ENCODE measurements around the gene SLC45A1. TPM values are rescaled to one million over a fixed set of nuclear protein-coding genes. Genes with fewer than 3 reads are reported as not detected.

The SLC45A1 gene
- total RNA-seq, 1 donor from 2014 or later, result 2.7 TPM

DNA sequence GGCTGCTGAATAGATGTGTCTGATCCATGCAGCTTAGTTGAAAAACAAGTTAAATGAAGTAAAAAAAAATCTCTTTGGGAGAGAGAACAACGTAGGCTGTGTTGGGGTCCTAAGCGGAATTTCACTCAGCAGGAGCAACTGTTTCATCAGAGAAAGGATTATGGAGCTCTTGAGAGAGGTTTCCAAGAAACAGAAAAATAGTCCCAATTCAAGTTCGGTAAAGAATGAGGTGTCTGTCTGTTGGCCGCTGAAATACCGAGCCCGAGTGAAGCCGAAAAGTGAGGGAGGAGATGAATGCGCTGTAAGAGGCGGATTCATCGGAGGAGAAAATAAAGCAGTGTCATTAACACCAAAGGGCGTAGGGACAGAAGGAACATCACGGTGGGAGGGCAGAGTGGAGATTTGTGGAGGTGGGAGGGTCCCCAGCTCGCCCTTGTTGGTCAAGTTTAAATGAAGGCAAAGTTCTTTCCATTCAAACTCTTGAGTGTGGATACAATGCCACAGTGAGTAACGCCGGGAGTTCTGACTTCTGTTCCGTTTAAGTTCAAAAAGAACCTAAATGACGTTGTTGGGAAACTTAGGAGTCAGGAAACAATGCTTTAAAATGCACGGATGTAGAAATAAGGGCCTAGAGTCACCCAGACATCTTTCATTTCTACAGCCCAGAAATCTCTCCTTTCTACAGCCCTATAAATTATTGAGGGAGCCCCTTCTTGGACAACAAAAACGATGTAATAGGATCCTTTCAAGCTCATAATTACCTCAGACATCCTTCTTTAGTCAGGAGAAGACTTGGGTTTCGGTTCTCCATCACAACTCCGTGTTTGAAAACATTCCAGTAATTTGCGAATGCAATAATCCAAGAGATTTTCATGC is 15.6 kb upstream of the SLC45A1 start:
- peak overlapping the region; percentile 35 for H3K4me3 Mint-ChIP-seq
- H3K9me3 Mint-ChIP-seq, result no peaks in the 10 kb centered on the region
- H3K27ac Mint-ChIP-seq, result peak overlapping the region; percentile 11
- H3K4me1 Mint-ChIP-seq (ENCODE audit: unreplicated experiment), result peaks cover 22% of the 10 kb centered on the region
- H3K27me3 Mint-ChIP-seq, result no peaks in the 10 kb centered on the region
- no peak for DNase-seq (ENCODE audit: extremely low spot score, unreplicated experiment)
- TF ChIP-seq, protein P1, sequence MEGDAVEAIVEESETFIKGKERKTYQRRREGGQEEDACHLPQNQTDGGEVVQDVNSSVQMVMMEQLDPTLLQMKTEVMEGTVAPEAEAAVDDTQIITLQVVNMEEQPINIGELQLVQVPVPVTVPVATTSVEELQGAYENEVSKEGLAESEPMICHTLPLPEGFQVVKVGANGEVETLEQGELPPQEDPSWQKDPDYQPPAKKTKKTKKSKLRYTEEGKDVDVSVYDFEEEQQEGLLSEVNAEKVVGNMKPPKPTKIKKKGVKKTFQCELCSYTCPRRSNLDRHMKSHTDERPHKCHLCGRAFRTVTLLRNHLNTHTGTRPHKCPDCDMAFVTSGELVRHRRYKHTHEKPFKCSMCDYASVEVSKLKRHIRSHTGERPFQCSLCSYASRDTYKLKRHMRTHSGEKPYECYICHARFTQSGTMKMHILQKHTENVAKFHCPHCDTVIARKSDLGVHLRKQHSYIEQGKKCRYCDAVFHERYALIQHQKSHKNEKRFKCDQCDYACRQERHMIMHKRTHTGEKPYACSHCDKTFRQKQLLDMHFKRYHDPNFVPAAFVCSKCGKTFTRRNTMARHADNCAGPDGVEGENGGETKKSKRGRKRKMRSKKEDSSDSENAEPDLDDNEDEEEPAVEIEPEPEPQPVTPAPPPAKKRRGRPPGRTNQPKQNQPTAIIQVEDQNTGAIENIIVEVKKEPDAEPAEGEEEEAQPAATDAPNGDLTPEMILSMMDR (conservative IDR thresholded peaks at IDR 0.05), result no peak
- no peaks in the 10 kb centered on the region for H3K36me3 Mint-ChIP-seq

DNA sequence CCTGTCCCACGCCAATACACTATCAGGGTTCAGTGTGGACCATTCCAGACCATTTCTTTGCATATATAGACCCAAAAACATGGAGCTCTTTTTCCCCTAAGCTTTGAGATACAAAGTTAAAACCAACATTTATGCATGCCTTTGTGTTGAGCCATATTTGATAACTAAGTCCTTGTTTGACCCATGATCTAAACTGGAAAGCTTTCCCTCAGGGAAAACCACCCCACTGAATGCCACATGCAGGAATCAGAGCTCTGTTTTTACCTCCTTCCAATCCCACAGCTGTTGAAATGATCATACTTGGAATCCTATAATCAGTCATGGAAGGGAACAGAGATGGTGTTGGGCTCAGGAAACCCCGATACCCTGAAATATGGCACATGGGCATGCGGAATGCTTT is 14.8 kb upstream of the SLC45A1 start:
- TF ChIP-seq, protein P1 (conservative IDR thresholded peaks at IDR 0.05), result no peak
- no peaks in the 10 kb centered on the region for H3K36me3 Mint-ChIP-seq
- H3K9me3 Mint-ChIP-seq, result no peaks in the 10 kb centered on the region
- no peaks in the 10 kb centered on the region for H3K27me3 Mint-ChIP-seq
- peaks cover 21% of the 10 kb centered on the region for H3K4me1 Mint-ChIP-seq (ENCODE audit: unreplicated experiment)
- H3K27ac Mint-ChIP-seq, result no peak overlapping the region
- DNase-seq (ENCODE audit: extremely low spot score, unreplicated experiment), result no peak
- H3K4me3 Mint-ChIP-seq, result no peak overlapping the region

DNA sequence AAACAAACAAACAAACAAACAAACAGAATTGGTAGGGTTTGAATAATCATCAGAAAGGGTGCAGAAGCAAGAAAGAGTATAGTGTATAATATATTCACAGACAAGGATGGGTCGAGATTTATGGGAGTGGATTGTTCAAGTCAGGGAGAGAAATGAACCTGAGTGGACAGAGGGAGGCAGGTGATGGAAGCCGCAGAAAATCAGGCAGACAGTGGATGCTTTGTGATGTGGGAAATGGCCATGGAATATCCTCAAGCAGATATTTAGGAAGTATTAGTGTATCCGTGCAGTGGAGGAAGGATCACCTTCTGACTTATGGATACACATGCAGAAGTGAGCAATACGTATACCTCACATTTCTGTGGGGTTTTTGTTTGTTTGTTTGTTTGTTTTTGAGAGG is 14.0 kb upstream of the SLC45A1 start:
- no peaks in the 10 kb centered on the region for H3K36me3 Mint-ChIP-seq
- no peak for DNase-seq (ENCODE audit: extremely low spot score, unreplicated experiment)
- no peaks in the 10 kb centered on the region for H3K9me3 Mint-ChIP-seq
- peaks cover 21% of the 10 kb centered on the region for H3K4me1 Mint-ChIP-seq (ENCODE audit: unreplicated experiment)
- H3K4me3 Mint-ChIP-seq, result no peak overlapping the region
- TF ChIP-seq, protein P1 (conservative IDR thresholded peaks at IDR 0.05), result no peak
- H3K27me3 Mint-ChIP-seq, result no peaks in the 10 kb centered on the region
- no peak overlapping the region for H3K27ac Mint-ChIP-seq

DNA sequence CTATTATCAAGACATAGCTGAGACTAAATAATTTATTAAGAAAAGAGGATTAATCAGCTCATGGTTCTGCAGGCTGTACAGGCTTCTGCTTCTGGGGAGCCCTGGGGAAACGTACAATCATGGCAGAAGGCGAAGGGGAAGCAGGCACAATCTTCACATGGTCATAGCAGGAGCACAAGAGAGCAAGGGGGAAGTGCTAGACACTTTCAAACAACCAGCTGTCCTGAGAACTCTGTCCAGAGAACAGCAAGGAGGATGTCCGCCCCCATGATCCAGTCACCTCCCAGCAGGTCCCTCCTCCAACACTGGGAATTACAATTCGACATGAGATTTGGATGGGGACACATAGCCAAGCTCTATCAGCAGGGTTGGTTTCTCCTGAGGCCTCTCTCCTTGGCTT is 10.3 kb upstream of the SLC45A1 start:
- TF ChIP-seq, protein P1 (conservative IDR thresholded peaks at IDR 0.05), result no peak
- H3K27me3 Mint-ChIP-seq, result no peaks in the 10 kb centered on the region
- no peak overlapping the region for H3K4me3 Mint-ChIP-seq
- H3K36me3 Mint-ChIP-seq, result no peaks in the 10 kb centered on the region
- H3K4me1 Mint-ChIP-seq (ENCODE audit: unreplicated experiment), result peaks cover 7% of the 10 kb centered on the region
- no peaks in the 10 kb centered on the region for H3K9me3 Mint-ChIP-seq
- no peak for DNase-seq (ENCODE audit: extremely low spot score, unreplicated experiment)
- no peak overlapping the region for H3K27ac Mint-ChIP-seq

- Mint-ChIP-seq H3K27ac (no peak overlapping the region), H3K9me3 (no peaks in the 10 kb centered on the region), H3K4me3 (no peak overlapping the region), H3K36me3 (no peaks in the 10 kb centered on the region), H3K4me1 (ENCODE audit: unreplicated experiment) (peaks cover 20% of the 10 kb centered on the region), H3K27me3 (peaks cover 3% of the 10 kb centered on the region)
- no peak for DNase-seq (ENCODE audit: extremely low spot score, unreplicated experiment)
- TF ChIP-seq, protein P1 (conservative IDR thresholded peaks at IDR 0.05), result no peak
These were observed 6.7 kb upstream of the SLC45A1 start for GRCh38 chr1:8311068-8311718.

Data from type B pancreatic cell (in vitro differentiated cells).